Raji (cell line): ENCODE data around the gene FAM222A.

Experiments
- POLR2A ChIP-seq: IDR thresholded peaks from 2 replicates; pipeline ENCODE4 v1.6.1; 2011; ENCODE audit warnings: low read depth, low read length, control low read depth; ENCODE audit not compliant: insufficient read depth

The FAM222A gene

DNA sequence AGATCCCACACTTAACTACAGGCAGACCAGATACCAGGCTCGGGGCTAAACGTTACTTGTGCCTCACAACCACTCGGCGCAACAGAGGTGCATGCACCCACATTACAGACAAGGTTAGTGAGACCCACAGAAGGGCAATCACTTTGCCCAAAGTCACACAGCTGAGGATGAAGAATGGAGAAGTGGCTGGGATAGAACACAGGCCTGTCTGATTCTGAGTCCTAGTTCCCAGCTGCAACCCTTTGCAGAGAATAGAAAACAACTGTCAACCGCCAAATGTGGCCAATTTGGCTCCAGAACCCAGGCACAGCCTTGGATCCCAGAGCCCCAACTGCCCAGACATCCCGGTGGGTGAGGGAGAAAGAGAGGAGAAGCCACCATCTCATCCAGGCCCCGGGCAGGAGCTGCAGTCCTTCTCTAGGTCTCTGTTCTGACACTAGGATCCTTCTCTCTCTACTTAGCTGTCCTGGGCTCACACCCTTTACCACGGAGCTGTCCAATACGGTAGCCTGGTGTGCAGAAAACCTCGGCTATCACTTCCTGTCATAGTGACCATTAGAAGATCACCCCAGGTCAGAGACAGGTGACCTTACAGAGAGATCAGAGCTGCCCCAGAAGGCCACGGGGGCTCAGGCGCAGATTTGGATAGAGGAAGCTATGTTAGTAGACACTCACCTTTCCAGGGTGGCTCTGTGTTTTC is 59.1 kb downstream of the FAM222A start:
- no peak for TF ChIP-seq POLR2A

DNA sequence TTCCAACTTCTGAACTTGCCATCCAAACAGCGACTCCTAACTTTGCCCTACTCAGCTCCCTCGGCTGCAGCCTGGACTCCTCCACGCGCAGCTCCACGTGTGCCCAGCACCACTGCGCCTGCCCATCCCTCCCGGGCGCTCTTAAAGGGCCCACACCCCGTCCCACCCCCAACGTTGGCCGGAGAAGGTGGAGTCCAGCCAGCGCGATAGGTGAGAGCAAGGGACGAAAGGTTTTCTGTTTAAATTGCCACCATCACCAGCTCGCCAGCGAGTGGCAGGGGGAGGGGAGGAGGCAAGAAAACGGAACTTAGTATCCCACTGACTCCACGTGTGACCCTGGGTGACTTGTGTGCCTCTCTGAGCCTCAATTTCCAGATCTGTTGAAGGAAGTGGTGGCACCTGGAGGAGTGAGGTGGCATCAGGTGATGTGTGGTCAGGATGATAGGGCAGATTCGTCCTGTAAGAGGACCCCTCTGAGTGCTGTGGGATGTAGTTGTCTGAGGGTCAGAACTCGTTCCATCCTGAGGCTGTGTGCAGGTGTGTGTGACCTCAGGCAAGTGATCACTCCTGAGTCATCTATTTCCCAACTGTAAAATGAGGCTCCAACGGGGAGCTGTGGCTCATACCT is 59.9 kb downstream of the FAM222A start:
- TF ChIP-seq POLR2A: no peak

DNA sequence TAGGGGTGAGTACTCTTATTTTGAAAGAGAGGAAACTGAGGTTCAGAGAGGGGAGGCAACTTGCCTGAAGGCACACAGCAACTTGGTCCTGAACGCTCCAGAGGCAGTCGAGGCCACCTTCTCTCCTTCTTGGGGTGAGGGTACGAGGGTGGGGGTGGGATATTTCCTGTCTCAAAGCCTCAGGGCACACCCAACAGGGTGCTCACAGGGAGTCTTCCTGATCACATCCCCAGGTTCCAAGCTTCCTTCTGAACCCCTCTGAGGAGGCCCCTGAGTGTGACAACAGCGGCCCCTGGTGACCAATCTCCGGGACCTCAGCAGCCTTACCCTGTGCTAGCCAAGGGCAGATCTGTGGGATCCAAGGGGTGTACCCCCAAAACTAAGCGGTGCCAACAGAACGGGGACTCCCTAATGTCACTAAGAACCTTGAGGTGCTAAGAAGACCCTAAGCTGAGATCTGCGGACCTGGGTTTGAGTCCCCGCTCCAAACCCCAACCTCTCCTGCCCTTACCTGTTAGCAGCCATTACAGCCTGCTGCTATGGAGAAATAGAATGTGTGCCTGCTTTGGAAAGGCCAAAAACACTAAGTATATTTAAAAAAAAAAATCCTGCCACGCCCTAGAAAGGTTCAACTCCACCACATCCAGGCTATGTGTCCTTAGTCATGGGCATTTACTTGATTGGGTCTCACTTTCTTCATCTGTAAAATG is 61.7 kb downstream of the FAM222A start:
- no peak for TF ChIP-seq POLR2A

DNA sequence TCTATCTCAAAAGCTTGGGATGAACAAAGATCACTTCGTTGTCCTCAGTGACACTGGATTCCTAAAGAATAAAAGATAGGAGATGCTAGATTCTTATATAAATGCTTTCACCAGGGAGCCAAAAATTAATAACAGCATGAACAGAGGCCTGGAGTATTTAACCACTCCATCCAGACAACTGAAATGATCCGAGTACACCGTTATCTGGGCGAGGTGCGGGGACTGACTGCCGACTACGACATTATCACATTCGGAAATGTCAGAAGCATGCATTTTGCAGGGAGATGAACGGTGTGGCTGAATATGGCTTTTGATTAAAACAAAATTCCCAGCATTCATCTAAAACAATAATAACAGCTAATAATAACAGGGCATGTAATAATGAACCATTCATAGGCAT is 63.0 kb downstream of the FAM222A start:
- TF ChIP-seq POLR2A: no peak

DNA sequence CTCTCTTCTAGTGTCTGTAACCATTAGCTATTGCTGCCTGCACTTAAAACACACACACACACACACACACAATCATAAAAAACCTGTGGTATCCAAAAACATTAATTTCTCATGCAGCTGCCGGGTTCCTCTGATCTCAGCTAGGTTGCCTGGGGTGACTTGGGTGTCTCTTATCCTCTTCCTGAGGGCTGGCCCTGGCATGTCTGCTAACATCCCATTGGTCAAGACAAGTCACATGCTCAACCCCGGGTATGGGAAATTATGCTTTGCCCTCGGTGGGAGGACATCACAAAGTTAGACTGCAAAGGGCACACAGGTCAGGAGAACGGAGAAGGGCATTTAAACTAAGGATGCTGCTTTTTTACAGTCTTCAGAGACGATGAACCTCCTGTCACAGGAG is 63.9 kb downstream of the FAM222A start:
- peak; percentile 83 for TF ChIP-seq POLR2A

DNA sequence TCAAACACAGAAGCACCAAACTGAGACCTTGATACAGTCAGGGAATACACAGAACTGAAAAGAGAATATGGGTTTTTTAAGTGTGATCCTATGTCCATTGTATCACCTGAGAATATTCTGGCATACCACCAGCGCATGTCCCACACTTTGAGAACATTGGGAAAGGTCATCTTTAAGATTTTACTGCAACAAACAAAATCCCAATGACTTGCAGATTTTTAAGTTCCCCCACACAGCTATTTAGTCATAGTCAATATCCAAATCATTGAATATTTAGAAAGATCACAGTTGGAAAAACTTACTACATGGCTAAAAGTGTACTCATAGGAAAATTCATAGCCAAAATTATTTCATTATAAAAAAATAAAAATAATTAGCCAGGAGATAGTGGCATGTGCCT is 65.1 kb downstream of the FAM222A start:
- no peak for TF ChIP-seq POLR2A

DNA sequence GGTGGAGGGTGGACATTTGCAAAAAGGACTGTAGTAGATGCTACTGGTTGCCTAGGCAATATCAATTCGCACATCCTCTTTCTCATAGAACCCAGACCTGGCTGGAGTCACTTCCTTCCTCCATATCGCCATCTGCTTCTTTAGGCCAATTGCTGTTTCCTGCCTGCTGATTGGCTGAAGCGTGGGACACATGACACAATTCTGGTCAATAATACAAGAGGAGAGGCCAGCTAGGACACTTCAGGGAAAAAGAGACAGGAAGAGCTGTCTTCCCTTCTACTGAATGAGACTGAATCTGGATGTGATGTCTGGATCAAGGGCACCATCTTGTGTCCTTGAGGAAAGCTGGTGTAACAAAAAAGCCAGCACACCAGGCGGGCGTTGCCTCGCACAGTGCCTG is 65.8 kb downstream of the FAM222A start:
- TF ChIP-seq POLR2A: no peak

DNA sequence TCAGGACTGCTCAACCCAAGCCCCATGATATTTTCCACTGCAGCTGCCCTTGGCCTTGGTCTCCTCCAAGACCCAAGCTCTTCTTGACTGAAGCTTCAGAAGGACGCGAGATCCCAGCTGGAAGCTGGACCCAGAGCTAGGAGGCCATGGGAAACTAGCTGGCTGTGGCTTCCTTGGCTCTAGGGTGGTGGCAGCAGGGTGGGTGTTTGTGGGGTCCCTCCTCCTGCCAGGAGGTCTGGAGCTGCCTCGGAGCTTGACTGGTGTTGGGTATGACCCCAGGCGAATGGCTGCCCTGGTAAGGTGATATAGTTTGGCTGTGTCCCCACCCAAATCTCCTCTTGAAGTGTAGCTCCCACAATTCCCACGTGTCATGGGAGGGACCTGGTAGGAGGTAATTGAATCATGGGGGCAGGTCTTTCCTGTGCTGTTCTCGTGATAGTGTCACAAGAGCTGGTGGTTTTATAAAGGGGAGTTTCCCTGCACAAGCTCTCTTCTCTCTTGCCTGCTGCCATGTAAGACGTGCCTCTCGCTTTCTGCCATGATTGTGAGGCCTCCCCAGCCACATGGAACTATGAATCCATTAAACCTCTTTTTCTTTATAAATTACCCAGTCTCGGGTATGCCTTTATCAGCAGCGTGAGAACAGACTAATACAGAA is 68.2 kb downstream of the FAM222A start:
- TF ChIP-seq POLR2A: no peak

DNA sequence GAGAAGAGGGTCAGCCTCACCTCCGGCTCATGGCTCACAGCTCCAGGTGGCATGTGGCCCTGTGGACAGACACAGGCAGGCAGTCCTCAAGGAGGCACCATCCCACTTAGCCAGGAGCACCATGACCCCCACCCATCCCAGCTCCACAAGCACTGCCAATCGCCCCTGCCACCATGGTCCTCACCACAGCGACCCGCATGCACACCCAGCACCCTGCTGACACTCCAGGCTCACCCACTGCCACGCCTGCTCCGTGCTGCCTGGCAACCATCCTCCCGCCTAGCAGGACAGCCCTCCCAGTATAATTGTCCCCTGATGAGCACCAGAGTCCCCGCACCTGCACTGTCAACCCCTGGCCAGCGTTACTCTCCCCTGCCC is 68.7 kb downstream of the FAM222A start:
- TF ChIP-seq POLR2A: no peak

DNA sequence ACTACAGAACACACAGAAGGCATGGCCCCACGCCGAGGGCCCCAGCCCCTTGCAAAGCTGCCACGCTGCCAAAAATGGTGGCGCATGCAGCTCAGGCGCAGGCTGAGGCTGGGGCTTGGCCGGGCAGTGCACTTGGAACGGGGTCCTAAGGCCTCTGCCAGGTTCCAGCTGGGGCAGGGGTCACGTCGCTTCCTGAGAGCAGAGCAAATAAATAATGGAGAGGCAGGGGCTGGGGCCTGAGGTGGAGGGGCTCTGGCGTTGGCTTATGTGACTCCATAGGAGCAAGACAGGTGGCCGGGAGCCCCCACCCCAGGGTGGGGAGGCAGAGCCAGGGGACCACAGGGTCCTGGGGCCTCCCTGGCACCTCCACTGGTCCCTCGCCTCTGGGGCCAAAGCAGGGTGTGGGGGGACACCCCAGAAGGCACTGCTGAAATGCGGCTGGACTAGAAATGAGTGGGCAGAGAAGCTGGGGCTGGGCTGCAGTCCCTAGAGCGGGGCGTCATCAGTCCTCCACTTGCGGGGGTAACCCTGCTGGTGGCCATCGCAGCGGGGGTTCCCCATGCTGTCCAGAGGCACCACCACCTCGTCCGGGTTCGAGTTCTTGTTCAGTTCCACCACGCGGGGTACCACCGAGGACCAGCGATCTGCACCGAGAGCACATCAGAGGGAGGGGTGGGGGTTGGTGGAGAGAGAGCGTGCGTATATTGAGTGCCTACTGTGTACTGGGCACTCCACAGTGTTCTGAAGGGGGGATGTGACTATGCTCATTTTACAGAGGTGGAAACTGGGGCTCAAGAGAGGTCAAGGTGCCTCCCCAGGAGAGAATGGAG is 69.7 kb downstream of the FAM222A start:
- TF ChIP-seq POLR2A: no peak

DNA sequence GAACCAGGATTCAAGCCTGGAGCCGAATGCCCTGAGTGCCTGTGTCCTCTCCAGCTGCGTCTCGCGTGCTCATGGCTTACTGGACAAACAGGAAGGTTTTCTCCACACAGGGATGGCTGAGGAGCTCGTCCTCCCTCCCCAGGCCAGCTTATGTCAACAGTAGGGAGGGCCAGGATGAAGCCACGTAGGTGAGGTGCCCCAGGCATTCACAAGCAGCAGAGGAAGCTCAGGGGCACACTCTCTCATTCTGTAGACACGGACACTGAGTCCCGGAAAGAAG is 70.3 kb downstream of the FAM222A start:
- TF ChIP-seq POLR2A: no peak

DNA sequence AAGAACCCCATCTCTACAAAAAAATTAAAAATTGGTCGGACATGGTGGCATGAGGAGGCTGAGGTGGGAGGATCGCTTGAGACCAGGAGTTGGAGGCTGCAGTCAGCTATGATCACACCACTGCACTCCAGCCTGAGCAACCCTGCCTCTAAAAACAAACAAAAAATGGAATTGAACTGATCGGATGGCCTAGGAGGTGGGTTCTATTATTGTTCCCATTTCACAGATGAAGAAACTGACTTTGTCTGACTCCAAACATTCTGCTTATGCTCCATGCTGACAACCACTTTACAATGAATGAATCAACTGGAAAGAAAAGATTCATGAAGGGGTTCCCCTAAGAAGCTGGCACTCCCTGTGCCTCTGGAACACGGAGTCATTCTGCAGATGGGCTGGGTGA is 72.2 kb downstream of the FAM222A start:
- no peak for TF ChIP-seq POLR2A

DNA sequence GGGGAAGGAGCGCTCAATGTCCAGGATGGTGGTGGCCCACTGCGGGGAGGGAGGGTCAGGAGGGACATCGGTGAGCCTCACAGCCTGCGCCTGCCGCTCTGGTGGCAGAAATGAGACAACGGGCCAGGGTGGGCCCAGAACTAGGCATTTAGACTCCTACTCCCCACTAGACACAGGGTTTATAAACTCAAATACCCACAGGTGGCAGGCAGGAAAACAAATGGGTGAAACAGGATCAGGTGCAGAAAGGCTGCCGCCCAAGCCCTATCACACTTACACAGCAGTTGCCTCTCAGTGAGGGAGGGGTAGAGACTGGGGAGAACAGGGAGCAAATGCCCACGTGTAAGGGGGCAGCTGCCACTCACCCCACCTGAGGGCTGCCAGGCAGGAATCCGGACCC is 73.2 kb downstream of the FAM222A start:
- no peak for TF ChIP-seq POLR2A

DNA sequence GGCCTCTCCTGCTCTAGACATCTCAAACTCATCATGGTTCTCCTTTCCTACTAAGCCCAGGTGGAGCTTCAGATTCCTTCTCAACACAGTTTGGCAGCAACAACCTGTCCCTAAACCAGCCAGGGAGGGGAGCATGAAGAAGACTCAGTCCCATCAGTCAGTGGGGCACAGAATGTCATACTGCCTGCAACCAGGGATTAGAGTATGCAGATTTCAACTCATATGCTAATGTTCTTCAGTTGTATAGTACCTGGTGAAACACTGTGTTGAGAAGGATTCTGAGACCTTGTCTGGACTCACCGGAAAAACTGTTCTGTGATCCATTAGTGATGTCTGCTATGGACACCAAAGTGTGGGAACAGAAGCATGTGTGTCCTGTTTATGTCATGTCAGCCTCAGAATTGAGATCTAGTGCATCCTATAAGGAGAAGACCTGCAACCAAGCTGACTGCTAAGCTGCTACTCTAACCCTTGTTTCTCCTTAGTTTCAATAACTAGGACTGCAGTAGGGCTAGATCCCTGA is 76.0 kb downstream of the FAM222A start:
- no peak for TF ChIP-seq POLR2A

DNA sequence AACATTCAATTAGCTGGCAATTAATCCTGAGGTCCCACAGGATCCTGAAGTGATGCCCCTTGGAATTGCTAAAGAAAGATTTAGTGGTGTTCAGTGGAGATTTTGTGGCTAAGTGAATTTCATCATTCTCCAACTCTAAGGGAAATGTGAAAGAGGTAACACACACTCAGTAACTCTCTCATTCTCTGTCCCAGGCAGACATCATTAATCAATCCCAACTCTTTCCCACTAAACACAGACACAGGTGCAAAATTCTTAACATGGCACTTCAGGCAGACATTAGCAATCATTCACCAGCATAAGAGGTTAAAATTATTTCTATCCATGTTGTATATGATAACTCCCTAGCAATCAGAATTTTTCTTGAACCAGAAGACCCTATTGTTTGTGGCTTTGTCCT is 79.4 kb downstream of the FAM222A start:
- TF ChIP-seq POLR2A: no peak
